AG08395 (cell line): ENCODE measurements around the gene ACTL6B.
"Not testable (repeated sequence)": the region's sequence is repeated elsewhere in the genome, so short reads cannot be mapped to it uniquely, and the experiment has no call there.

Source experiments
- DNase-seq: peaks from one replicate; pipeline ENCODE4 v3.0.0; 2012; ENCODE audit warnings: mixed read lengths, low spot score

The ACTL6B gene

DNA sequence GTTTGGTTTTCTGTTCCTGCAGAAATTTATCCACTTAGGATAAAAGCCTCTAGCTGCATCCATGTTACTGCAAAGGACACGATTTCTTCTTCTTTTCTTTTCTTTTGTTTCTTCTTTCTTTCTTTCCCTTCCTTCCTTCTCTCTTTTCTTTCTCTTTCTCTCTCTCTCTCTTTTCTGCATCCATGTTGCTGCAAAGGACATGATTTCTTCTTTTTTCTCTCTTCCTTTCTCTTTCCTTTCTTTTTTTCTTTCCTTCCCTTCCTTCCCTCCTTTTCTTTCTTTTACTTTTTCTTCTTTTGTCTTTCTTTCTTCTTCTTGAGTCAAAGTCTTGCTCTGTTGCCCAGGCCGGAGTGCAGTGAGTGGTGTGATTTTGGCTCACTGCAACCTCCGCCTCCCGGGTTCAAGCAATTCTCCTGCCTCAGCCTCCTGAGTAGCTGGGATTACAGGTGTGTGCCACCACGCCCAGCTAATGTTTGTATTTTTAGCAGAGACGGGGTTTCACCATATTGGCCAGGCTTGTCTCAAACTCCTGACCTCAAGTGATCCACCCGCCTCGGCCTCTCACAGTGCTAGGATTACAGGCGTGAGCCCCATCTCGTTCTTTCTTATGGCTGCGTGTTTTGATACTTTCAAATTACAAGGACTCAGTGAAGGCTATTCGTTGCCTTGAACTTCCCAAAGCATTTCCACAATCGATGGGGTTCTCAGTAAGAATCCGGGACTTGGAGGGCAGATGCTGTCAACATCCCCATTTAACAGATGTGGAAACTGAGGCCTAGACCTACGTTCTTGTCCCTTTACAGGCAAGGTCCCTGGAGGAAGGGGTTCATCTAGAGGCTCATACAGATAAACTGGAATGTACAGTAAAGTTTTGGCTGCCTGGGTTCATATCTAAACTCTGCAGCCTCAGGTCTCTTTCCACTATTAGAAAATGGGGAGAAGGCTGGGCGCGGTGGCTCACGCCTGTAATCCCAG is 15.4 kb upstream of the ACTL6B start:
- no peak for DNase-seq

DNA sequence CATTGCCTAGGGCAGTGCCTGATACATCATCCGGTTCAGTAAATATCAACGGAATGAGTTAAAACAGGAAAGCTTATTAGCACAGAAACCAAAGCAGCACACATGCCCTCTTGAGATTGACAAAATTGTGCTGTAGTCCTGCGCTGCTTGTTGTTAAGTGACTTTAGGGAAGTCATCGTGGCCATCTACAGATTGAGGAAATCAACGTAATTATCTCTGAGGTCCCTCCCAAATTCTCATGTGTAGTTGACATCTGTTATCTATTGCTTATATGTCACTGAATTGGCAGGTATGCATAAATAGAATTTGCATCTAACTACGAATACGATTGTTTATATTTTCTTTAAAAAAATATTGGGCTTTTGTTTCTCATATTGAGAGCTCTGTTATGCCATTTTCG is 13.8 kb upstream of the ACTL6B start:
- no peak for DNase-seq

DNA sequence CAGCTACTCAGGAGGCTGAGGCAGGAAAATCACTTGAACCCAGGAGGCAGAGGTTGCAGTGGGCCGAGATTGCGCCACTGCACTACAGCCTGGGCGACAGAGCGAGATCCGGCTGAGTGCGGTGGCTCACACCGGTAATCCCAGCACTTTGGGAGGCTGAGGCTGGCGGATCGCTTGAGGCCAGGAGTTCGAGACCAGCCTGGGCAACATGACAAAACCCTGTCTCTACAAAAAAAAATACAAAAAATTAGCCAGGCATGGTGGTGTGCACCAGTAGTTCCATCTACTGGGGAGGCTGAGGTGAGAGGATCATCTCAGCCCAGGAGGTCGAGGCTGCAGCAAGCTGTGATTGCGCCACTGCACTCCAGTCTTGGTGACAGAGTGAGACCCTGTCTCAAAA is 12.9 kb upstream of the ACTL6B start:
- not testable (repeated sequence) for DNase-seq

DNA sequence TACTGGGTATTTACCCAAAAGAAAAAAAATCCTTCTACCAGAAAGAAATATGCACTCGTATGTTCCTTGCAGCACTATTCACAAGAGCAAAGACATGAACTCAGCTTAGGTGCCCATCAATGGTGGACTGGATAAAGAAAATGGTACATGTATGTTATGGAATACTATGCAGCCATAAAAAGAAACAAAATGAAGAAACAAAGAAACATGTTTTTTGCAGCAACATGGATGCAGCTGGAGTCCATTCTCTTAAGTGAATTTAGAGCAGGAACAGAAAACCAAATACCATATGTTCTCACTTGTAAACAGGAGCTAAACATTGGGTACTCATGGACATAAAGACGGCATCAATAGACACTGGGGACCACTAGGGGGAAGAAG is 11.8 kb upstream of the ACTL6B start:
- no peak for DNase-seq

DNA sequence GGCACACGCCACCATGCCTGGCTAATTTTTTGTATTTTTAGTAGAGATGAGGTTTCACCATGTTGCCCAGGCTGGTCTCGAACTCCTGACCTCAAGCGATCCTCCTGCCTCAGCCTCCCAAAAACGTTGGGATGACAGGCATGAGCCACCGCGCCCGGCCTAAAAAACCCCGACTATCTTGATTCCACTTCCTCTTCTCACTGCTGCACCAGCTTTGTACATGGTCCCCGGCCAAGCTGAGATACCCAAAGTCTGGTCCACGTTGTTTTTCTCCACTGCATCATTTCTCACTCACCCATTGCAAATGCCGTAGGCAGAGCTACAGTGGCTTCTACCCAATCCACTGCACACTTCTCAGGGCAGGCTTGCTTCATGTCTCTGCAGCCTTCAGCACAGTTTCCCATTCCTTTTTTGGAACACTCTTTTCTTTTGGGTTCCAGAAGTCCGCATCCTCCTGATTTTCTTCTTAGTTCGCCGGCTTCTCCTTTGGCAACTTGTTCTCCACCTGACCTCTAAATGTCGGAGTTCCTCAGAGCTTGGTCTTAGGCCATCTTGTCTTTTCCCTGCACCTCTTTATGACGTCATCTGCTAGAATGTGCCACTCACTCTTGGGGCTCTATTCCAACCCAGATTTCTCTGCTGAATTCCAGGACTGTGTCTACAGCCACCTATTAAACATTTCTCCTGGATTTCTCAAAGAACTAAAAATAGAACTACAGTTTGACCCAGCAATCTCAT is 11.3 kb upstream of the ACTL6B start:
- no peak for DNase-seq

DNA sequence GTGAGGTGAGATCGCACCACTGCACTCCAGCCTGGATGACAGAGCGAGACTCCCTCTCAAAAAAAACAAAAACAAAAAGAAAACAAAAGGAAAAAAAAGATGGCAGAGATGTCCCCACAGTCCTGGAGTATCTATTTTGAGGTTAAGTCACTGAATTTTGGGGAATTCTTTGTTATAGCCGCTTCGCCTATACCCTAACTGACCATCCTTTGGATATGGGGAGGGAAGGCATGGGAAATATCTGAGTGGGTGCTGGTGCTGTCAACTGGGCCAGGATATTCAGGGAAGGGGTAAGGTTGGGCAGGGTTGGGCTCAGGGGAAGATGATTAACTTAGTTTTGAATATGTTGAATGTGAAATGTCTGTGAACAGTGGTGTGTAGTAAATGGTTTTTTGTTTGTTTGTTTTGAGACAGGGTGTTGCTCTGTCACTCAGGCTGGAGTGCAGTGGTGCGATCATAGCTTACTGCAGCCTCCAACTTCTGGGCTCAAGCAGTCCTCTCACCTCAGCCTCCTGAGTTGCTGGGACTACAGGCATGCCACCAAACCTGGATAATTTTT is 9.0 kb upstream of the ACTL6B start:
- no peak for DNase-seq

DNA sequence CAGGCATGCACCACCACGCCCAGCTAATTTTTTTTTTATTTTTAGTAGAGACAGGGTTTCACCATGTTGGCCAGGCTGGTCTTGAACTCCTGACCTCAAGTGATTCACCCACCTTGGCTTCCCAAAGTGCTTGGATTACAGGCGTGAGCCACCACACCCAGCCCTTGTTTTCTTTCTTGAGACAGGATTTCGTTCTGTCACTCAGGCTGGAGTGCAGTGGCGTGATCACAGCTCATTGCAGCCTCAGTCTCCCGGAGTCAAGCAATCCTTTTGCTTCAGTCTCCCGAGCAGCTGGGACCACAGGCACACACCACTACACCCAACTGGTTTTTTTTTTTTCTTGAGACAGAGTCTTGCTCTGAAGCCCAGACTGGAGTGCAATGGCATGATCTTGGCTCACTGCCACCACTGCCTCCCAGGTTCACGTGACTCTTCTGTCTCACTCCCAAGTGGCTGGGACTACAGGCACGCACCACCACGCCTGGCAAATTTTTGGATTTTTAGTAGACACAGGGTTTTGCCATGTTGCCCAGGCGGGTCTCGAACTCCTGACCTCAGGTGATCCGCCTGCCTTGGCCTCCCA is 6.0 kb upstream of the ACTL6B start:
- DNase-seq = not testable (repeated sequence)

DNA sequence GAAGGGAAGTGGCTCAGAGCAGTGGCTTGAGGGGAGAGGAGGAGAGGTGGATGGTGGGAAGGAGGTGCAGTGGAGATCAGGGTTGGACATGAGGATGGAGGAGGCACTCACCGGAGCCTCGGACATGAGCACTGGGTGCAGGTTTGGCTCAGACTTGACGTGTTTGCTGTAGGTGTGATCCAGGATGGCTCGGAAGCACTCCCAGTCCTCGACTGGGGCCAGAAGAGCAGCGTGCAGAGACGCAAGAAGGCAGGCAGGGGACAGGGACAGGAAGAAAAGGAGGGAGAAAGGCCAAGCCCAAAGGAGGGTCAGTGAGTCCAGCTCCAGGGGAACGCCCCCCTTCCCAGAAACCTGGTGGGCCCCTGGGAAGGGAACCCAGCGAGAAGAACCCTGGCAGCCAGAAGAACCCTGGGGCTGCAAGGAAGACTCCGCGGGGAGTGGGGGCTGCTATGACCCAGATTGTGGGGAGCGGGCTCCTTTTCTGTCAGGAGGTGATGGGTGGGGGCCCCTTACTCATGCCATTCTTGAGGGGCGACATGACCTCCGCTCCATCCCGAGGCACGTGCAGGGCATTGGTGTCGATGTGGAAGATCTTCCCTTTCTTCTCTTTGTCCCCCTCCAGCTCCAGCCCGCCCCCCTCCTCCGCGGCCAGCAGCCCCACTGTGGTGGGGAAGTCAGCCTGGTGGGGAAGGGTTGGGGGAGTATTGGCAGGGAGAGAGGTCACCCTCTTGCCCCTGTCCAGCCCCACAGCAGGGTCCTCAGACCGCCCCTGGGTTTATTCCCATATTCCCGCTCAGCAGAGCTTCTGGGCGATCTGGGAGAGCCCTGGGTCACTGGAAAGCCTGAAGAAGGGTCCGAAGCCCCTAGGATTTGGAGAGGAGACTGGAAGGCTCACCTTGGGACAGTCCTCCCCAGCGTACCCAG is 1.1 kb downstream of the ACTL6B start:
- DNase-seq = no peak

DNA sequence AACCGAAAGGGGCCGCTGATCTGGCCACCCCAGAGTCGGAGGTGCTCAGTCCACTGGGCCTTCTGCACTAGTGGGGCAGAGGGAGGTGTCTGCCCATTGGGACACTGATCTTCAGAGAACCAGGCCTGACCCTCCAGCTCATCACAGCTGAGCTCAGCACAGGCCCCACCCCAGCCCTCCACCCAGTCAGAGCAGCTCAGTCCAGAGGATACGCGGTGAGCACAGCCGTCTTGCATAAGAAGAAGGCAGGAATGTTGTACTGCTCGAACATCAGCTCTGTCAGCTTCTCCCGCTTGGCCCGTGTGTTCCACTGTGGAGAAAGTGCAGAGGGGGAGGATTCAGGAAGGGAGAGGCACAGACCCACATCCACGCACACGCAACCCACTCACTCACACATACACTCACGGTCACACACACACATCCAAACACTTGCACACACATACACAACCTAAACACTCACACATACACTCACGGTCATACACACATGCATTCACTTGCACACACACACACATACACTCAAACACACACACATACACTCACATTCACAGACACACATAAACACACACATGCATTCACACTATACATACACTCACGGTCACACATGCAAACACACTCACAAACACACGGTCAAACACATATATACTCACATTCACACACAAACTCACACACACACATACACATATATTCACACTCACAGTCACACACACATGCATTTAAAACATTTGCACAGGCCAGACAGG is 6.3 kb downstream of the ACTL6B start:
- DNase-seq = no peak

DNA sequence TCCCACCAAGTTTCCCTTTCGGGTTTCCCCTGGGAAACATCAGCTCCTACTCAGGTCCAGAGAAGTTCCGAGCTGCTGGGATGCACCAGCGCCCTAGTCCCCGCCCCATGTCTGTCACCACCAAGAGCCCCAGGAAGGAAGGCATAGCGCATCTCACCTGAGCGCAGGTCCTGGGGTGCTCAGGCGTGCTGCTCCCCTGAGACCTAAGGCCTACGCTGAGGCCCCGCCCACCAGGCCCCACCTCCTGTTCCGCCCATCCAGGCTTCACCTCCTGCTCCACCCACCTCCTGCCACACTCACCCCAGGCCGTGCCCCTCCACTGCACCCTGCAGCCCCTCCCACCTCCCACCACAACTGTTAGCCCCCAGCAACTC is 13.7 kb downstream of the ACTL6B start:
- DNase-seq = no peak

DNA sequence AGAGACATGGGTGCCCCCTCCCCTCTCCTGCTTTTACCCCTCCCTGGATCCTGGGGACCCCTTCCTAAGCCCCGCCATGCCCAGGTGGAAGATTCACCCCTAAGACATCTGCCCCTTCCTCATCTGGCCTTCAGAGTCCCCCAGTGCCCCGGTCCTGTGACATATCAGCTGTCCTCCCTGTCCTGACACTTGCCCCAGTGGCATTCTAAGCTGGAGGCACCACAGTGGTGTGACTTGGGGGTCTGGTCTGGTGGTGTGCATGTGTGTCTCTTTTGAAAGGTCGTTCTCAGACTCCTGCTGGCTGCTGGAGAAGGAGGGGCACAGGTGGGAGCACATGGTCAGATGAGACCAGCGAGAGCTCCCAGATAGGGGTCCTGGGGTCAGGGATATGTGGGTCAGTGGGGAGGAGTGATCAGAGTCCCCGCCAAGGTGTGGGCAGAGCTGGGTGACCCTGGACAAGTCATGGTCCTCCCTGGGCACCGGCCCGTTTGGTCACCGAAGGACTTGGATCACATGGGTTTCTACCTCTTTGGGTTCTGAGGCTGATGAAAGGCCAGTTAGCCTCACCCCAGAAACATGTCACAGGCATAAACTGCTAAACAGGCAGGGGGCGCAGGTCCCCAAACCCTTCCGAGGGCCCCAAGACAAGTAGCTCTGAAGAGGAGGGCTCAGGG is 14.3 kb downstream of the ACTL6B start:
- no peak for DNase-seq

DNA sequence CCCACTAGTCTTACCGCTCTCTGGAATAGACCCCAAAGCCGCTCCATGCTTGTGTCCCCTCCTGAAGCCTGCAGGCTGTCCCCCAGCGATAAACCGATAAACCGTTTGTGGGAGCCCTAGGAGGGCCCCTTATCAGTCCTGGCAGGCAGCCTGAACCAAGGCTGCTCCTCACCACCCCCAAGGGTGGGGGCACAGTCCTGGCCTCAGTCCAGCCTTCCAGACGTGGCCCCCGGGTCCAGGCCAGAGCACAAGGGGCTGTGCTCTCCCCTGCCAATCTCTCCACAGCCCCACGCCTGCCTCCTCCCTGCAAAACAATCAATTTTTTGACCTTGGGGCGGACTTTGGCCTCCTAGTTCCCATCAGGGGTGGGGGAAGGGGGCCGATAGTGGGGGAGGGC is 14.8 kb downstream of the ACTL6B start, which contains the start of gene TFR2:
TSS of gene TFR2 (minus strand) at position 90 of the 397 bp plus-strand sequence. CDS start at position 47, 43 bp downstream.
- no peak for DNase-seq

DNA sequence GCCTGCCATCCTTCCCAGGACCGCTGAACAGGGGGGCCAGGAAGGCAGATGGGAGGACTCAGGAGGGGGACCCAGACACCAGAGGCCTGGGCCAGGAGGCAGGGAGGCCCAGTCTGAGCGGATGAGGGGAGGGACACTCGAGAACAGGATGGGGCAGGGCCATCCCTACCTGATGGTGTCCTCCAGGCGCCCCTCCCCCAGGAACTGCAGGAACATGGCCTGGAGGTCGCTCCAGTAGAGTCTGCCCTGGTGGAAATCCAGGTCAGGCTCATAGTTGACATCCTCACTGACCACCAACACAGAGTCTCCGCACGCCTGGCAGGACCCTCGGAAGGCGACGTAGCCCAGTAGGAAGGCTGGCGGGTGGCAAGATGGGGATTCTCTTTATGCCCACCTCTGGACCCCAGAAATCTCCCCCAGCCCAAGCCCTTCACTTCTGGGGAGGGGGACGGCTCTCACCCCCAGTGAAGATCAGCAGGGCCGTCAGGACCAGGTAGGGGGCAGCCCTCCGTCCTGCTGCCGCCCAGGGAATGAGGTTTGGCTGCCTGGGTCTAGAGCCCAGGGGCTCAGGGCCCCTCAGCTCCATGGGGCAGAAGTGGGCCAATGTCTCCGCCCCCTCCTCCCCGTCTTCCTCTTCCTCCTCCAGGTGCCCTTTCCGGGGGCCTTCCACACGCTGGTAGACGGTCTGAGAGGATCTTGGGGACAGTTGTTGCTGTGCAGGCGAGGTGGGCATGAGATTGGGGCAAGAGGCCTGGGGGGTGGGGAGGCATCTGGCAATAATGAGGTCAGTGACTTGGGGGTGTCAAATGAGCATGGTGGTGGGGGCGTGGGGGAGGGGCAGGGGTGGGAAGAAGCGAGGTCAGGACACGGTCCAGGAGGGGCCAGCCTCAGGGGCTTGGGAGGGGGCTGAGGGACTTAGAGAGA is 15.5 kb downstream of the ACTL6B start:
- no peak for DNase-seq

DNA sequence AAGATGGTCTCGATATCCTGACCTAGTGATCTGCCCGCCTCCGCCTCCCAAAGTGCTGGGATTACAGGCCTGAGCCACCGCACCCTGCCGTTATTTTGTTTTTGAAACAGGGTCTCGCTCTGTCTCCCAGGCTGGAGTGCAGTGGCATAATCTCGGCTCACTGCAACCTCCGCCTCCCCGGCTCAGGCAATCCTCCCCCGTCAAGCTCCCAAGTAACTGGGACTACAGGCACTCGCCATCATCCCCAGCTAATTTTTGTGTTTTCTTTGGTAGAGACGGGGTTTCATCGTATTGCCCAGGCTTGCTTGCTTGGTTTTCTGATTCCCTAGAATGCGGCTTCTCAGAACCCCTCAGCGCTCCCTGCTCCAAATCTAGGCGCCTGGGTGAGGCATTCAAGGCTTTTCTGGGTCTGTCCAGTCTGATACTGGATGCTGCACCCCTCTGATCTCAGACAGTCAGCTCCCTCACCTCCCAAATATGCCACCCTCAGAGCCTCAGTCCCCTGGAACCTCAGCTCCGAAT is 16.2 kb downstream of the ACTL6B start:
- DNase-seq = no peak

DNA sequence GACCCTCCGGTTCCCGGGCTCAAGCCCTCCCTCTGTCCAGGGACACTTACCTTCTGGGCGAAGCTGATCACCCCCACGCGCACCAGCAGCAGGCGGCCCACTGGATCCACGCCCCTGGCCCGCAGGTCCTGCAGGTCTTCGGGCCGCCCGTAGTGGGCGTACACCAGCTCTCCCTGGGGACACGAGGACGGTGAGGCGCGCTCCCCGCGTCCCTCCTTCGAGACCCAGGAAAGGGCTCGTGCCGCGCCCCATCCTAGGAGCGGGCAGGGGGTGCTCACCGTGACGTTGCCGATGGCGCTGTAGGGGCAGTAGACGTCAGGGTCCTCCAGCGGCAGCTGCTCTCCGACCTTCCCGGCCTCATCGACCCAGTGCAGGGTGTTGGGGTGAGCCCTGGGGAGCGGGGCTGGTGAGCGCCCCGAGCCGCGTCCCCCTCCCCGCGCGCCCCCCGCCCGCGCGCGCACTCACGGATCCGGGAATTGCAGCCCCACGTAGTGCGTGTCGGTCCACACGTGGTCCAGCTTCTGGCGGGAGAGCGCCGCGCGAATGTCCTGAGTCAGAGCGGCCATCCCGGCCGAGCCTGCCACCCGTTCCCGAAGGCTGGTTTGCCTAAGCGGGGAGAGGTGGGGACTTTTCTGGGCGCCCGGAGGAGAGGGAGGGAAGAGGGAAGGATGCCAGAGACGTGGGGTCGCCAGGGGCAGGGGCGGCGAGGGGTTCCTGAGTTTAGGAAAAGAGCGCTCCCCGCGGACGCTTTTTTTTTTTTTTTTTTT is 23.1 kb downstream of the ACTL6B start:
- DNase-seq = peak; percentile 57

DNA sequence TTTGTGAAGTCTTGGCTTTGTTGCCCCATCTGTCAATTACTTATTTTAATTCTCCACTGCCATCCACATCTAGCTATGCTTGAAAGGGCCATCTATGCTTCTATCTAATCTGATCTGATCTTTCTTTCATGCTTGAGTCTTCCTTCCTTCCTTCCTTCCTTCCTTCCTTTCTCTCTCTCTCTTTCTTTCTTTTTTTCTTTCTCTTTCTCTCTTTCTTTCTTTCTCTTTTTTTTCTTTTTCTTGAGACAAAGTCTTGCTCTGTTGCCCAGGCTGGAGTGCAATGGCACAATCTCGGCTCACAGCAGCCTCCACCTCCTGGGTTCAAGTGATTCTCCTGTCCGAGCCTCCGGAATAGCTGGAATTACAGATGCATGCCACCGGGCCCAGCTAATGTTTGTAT is 26.2 kb downstream of the ACTL6B start:
- DNase-seq = no peak

DNA sequence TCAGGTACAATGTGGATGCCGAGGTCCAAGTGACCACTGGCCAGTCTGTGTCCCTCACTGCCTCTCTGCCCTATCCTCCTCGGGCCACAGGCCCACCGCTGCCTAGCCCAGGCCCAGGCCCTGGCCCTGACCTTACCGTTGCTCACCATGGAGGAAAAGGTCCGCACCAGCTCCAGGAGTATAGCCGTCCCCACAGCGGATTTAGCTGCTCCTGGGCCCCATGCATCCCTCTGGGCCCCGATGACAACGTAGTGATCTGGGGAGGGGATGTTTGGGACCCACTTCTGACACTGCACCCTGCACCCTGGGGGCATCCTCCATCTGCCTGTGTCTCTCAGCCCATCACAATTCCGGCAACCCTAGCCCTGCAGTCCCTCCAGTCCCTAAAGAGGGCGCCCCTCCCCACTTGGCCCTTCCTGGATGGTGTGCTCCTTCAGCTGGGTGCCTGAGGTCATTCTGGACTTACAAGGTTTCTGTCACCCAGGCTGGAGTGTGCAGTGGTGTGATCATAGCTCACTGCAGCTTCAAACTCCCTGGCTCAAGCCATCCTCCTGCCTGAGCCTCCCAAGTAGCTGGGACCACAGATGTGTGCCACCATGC is 27.0 kb downstream of the ACTL6B start:
- no peak for DNase-seq

DNA sequence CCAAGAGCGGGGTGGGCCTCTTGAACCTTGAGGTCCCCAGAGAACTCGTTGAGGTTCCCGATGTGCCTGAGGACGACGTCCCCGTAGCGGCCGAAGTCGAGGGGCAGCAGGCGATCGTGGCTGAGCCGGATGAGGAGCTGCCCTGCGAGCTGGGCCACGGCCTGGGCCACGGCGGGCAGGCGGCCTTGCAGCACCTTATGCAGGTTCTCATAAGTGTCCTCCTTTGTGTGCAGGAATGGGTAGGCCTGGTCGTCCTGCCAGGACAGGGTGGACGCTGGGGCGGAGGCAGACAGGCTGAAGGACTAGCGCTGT is 29.1 kb downstream of the ACTL6B start:
- DNase-seq = no peak
